ENCODE measurements around the gene HEG1. TPM values are rescaled to one million over a fixed set of nuclear protein-coding genes. Genes with fewer than 3 reads are reported as not detected.

HEG1 gene
- total RNA-seq, 4 donors from 2014 or later = 47.8 to 91.7 (median 76.8) TPM

DNA sequence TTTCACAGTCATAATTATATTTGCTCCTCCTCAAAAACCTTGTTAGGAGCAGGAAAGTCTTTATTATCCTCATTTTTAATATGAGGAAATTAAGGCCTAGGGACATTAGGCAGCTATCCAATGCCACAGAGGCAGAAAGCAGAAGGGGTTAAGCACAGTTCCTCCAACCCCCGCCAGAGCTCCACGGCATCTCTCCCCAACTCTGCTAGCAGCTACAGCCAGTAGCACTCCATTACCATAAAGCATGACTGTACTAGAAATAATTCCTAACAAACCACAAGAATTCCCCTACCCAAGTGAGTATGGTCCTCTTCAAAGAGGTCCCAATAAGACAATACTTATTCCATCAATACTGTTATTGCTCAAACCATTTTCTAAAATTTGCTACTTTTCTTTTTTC, 9.8 kb downstream of the HEG1 start:
- Histone ChIP-seq H3K27me3 (no peaks in the 10 kb centered on the region), H3K36me3 (peaks cover 0 to 12% (median 0%) of the 10 kb centered on the region in 4 donors), H3K9me3 (no peaks in the 10 kb centered on the region), H3K27ac (replicated peaks in 1 of 4) (peak overlapping the region in 3 of 4 donors; percentile 79 to 87 (median 85)), H3K4me1 (peaks cover 95 to 98% (median 97%) of the 10 kb centered on the region in 4 donors), H3K4me3 (no peak overlapping the region)
- intact Hi-C loops (cut with DNase I) = loop anchor here (5.0 kb wide), 1 partner anchor 44 kb away; no protein-coding TSS in a partner anchor
- TF ChIP-seq, protein P1, sequence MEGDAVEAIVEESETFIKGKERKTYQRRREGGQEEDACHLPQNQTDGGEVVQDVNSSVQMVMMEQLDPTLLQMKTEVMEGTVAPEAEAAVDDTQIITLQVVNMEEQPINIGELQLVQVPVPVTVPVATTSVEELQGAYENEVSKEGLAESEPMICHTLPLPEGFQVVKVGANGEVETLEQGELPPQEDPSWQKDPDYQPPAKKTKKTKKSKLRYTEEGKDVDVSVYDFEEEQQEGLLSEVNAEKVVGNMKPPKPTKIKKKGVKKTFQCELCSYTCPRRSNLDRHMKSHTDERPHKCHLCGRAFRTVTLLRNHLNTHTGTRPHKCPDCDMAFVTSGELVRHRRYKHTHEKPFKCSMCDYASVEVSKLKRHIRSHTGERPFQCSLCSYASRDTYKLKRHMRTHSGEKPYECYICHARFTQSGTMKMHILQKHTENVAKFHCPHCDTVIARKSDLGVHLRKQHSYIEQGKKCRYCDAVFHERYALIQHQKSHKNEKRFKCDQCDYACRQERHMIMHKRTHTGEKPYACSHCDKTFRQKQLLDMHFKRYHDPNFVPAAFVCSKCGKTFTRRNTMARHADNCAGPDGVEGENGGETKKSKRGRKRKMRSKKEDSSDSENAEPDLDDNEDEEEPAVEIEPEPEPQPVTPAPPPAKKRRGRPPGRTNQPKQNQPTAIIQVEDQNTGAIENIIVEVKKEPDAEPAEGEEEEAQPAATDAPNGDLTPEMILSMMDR (IDR thresholded peaks at IDR 0.05) = no peak
- TF ChIP-seq POLR2A (IDR thresholded peaks at IDR 0.05; ENCODE audit: low read depth) (no peak), EP300 (IDR thresholded peaks at IDR 0.05) (no peak), POLR2AphosphoS5 (IDR thresholded peaks at IDR 0.05) (no peak)
- DNase-seq (ENCODE audit: extremely low spot score) = no peak
- WGBS = 38% methylated on average over 2 of the region's 2 CpGs

DNA sequence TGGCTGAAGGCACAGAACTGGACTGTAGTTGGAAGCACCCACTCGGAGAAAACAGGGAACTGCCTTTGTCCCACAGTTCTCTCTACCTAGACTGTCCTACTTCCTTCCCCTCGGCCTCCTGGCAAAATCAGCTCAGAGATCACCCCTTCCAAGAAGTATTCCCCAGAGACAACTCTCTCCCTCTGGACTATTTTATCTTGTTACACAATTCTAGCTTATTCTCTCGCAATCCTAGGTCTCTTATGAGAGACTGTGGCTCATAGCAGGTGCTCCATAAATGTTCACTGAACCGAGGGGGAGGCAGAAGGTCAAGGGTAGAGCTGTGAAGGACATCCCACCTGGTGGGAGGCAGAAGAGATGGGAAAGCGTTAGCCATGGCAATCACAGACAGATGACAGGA, 10.6 kb downstream of the HEG1 start:
- intact Hi-C loops (cut with DNase I) = loop anchor here (5.0 kb wide), 1 partner anchor 43 kb away; no protein-coding TSS in a partner anchor
- Histone ChIP-seq H3K4me1 (peaks cover 95 to 98% (median 98%) of the 10 kb centered on the region in 4 donors), H3K36me3 (peaks cover 0 to 12% (median 0%) of the 10 kb centered on the region in 4 donors), H3K27ac (replicated peaks in 1 of 4) (peak overlapping the region; percentile 79 to 91 (median 86)), H3K4me3 (no peak overlapping the region), H3K9me3 (no peaks in the 10 kb centered on the region), H3K27me3 (no peaks in the 10 kb centered on the region)
- 73% methylated on average over 5 of the region's 5 CpGs for WGBS
- TF ChIP-seq POLR2A (IDR thresholded peaks at IDR 0.05; ENCODE audit: low read depth) (no peak), EP300 (IDR thresholded peaks at IDR 0.05) (no peak), POLR2AphosphoS5 (IDR thresholded peaks at IDR 0.05) (no peak)
- TF ChIP-seq, protein P1 (IDR thresholded peaks at IDR 0.05) = no peak
- no peak for DNase-seq (ENCODE audit: extremely low spot score)

DNA sequence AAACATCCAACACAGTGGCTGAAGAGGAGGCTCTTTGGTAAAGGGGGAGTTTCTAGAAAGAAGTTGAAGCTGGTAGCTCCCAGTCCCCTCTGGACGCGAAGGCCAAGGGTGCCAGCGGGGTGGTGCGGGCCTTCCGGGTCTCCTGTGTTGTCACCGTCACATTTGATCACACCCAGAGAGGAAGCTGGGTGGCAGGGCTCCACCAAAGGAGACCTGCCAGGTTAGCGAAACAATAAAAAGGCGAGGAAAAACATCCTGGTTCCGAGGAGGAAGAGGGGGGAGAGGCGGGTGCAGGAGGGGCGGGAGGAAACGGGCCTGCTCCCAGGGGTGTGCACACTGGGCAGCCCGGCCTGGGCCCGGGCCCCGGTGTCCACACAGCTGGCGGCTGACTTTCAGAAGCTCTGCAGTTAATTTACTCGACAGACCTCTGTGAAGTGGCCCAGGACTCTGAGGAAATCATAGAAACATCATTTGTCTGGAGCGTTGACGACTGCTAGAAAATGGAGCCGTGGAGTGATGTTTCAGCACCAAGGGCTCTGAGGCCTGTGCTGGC, 12.1 kb downstream of the HEG1 start:
- 49% methylated on average over 20 of the region's 20 CpGs for WGBS
- Histone ChIP-seq H3K27me3 (no peaks in the 10 kb centered on the region), H3K4me1 (peaks cover 95 to 99% (median 98%) of the 10 kb centered on the region in 4 donors), H3K27ac (replicated peaks in 1 of 4) (peak overlapping the region; percentile 79 to 91 (median 86)), H3K4me3 (peak overlapping the region in 3 of 4 donors; percentile 24 to 36 (median 27)), H3K36me3 (peaks cover 0 to 12% (median 0%) of the 10 kb centered on the region in 4 donors), H3K9me3 (no peaks in the 10 kb centered on the region)
- intact Hi-C loops (cut with DNase I) = no loop called here
- TF ChIP-seq POLR2AphosphoS5 (IDR thresholded peaks at IDR 0.05) = no peak
- TF ChIP-seq, protein P1 (IDR thresholded peaks at IDR 0.05) = no peak
- no peak for TF ChIP-seq EP300 (IDR thresholded peaks at IDR 0.05)
- TF ChIP-seq POLR2A (IDR thresholded peaks at IDR 0.05; ENCODE audit: low read depth) = no peak
- DNase-seq (ENCODE audit: extremely low spot score) = no peak

DNA sequence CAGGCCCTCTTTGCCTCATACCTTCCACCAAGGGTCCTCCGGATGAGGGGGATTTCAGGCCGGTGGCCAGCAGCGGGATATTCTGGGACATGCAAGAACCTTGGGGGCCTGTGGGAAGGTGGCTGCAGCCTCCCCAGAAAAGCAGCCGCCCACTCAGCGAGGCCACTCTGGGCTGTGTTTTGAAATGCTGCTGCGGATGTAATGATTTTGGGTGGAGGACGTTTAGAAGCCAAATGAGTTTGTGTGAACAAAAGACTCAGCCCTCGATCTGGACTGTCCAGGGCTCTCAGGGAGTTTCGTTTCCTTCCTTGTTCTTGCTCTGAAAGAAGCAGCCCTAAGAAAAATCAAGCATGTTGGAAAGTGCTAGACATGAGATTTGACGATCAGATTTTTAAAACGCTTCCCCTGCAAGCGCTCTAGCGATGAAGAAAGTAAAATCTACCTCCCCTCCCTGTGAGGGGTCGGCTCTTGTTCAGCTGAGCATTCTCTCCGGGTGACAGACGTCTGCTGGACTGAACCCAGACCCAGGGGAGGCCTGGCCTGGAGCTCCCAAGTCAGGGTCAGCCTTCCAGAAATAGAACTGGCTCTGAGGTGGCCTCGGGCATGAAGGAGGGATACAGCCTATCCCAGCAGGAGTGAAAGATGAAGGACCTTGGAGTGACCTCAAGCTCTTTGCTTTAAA, 12.9 kb downstream of the HEG1 start:
- intact Hi-C loops (cut with DNase I) = no loop called here

More for the DNA sequence above, 12.9 kb downstream of the HEG1 start:
- 17% methylated on average over 17 of the region's 17 CpGs for WGBS
- Histone ChIP-seq H3K4me1 (peaks cover 94 to 99% (median 98%) of the 10 kb centered on the region in 4 donors), H3K27me3 (no peaks in the 10 kb centered on the region), H3K9me3 (no peaks in the 10 kb centered on the region), H3K27ac (replicated peaks in 1 of 4) (peak overlapping the region; percentile 79 to 91 (median 86)), H3K4me3 (peak overlapping the region; percentile 10 to 38 (median 30)), H3K36me3 (peaks cover 0 to 8% (median 0%) of the 10 kb centered on the region in 4 donors)
- no peak for DNase-seq (ENCODE audit: extremely low spot score)
- TF ChIP-seq EP300 (IDR thresholded peaks at IDR 0.05) (no peak), POLR2AphosphoS5 (IDR thresholded peaks at IDR 0.05) (peak; percentile 48 to 49), POLR2A (IDR thresholded peaks at IDR 0.05; ENCODE audit: low read depth) (no peak)
- TF ChIP-seq, protein P1 (IDR thresholded peaks at IDR 0.05) = no peak
